ENCODE results near the gene RADIL. TPM values are rescaled to one million over a fixed set of nuclear protein-coding genes. Genes with fewer than 3 reads are reported as not detected.
A peak's percentile ranks its signal among the peaks of the same experiment; 100 is the strongest.

The RADIL gene
- total and polyA plus RNA-seq, 2 of the 13 experiments (the other 11 are each of a cell fraction or from before 2014, with no cell fraction given): 0.05 to 0.09 TPM

- TF ChIP-seq ZBTB49 (CRISPR knock-in tag; IDR thresholded peaks at IDR 0.05; ENCODE audit: borderline replicate concordance) (no peak), ZNF431 (CRISPR knock-in tag; IDR thresholded peaks at IDR 0.05; ENCODE audit: borderline replicate concordance, low read depth) (no peak), NFIC (IDR thresholded peaks at IDR 0.05; ENCODE audit: low read length) (no peak), HHEX (CRISPR knock-in tag; IDR thresholded peaks at IDR 0.05) (no peak), ATF4 (CRISPR knock-in tag; IDR thresholded peaks at IDR 0.05) (no peak), MTA1 (CRISPR knock-in tag; IDR thresholded peaks at IDR 0.05; ENCODE audit: borderline replicate concordance) (no peak), CSRNP1 (CRISPR knock-in tag; IDR thresholded peaks at IDR 0.05) (0 out of 2 replicates have a peak, but pooled peaks have one; percentile 18), ZBTB7A (CRISPR knock-in tag; IDR thresholded peaks at IDR 0.05) (no peak), ZNF337 (CRISPR knock-in tag; IDR thresholded peaks at IDR 0.05; ENCODE audit: borderline replicate concordance, low read depth) (no peak), THAP9 (CRISPR knock-in tag; IDR thresholded peaks at IDR 0.05; ENCODE audit: borderline replicate concordance) (0 out of 2 replicates have a peak, but pooled peaks have one; percentile 21), ZNF296 (CRISPR knock-in tag; conservative IDR thresholded peaks at IDR 0.05) (no peak), DMTF1 (CRISPR knock-in tag; IDR thresholded peaks at IDR 0.05) (no peak), KDM6A (CRISPR knock-in tag; IDR thresholded peaks at IDR 0.05; ENCODE audit: low read depth) (no peak), ZBTB20 (CRISPR knock-in tag; IDR thresholded peaks at IDR 0.05; ENCODE audit: borderline replicate concordance, low read depth) (peak; percentile 34; the same call in 1 of the 2 replicates), ZSCAN29 (CRISPR knock-in tag; conservative IDR thresholded peaks at IDR 0.05) (no peak), ZNF446 (CRISPR knock-in tag; IDR thresholded peaks at IDR 0.05) (no peak), NPAS2 (CRISPR knock-in tag; IDR thresholded peaks at IDR 0.05; ENCODE audit: borderline replicate concordance) (no peak), KAT2B (IDR thresholded peaks at IDR 0.05; ENCODE audit: borderline replicate concordance, low read depth, low read length) (no peak)
Measured at GRCh38 chr7:4842319-4843064, 41.0 kb downstream of the RADIL start (continued).
